WI38 (cell line): ENCODE data around the gene OPCML.

Source experiments
- H3K4me3 ChIP-seq: 2 replicates; pipeline ENCODE4 v1.5.1; 2011; ENCODE audit warnings: low read depth, mild to moderate bottlenecking, control low read depth, low read length
- TF ChIP-seq, protein P1 (sequence below): IDR thresholded peaks from 2 replicates; pipeline ENCODE4 v1.5.1; 2012; ENCODE audit warnings: low read depth, mild to moderate bottlenecking, control low read depth, low read length

The OPCML gene

GRCh38 chr11:132971351-132971750 lies 561.0 kb downstream of the OPCML start:
- no peak overlapping the region for H3K4me3 ChIP-seq
- TF ChIP-seq, protein P1, sequence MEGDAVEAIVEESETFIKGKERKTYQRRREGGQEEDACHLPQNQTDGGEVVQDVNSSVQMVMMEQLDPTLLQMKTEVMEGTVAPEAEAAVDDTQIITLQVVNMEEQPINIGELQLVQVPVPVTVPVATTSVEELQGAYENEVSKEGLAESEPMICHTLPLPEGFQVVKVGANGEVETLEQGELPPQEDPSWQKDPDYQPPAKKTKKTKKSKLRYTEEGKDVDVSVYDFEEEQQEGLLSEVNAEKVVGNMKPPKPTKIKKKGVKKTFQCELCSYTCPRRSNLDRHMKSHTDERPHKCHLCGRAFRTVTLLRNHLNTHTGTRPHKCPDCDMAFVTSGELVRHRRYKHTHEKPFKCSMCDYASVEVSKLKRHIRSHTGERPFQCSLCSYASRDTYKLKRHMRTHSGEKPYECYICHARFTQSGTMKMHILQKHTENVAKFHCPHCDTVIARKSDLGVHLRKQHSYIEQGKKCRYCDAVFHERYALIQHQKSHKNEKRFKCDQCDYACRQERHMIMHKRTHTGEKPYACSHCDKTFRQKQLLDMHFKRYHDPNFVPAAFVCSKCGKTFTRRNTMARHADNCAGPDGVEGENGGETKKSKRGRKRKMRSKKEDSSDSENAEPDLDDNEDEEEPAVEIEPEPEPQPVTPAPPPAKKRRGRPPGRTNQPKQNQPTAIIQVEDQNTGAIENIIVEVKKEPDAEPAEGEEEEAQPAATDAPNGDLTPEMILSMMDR: no peak

DNA sequence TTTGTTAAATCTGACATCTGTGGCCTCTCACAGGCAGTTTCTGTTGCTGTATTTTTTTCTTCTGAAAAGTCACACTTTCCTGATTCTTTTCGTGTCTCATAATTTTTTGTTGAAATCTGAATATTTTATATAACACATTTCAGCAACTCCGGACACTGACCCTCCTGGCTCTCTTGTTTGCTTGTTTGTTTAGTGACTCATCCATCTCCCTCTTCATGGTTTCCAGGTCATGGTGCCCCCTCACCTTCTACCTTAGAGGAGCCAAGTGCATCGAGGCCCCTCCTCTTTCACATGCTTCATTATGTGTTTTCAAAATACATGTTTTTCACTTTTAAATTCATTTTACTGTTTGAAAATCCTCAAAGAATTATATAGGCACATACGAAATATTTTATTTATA lies 562.4 kb downstream of the OPCML start:
- H3K4me3 ChIP-seq: no peak overlapping the region
- TF ChIP-seq, protein P1: no peak

DNA sequence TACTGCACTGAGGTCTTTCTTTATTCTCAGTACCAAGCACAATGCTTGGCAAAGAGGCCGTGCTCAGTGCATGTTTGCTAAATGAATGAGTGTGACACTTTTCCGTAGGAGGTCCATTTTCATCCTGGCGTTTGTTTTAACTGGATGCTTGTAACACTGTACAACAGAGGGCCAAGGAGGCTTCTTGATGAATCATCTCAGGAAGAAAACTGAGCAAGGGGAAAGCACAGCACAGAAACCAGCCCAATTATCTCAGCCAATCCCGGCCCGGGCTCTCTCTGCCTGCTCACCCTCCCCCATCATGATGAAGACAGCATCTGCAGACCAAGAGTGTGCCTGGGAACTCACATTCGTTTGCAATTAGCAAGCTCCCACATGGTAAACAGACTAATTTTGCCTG lies 570.3 kb downstream of the OPCML start:
- H3K4me3 ChIP-seq: no peak overlapping the region
- TF ChIP-seq, protein P1: no peak

DNA sequence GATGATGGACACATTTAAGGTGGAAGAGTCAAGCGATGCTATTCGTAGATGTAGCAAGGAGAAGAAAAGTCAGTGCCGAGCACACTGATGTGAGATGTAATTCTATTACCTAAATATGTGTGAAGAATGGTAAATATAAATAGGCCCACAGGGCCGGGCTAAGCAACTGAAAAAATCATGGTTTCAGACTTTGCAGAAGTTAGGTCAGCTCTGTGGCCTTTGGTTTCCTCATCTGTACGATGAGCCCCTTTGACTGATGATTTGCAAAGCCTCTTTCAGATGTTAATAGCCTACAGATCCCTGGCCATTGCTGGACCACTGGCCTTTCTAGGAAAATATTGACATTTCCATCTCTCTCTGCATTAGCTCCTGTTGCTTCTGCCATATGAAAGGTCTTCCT lies 570.8 kb downstream of the OPCML start:
- TF ChIP-seq, protein P1: no peak

DNA sequence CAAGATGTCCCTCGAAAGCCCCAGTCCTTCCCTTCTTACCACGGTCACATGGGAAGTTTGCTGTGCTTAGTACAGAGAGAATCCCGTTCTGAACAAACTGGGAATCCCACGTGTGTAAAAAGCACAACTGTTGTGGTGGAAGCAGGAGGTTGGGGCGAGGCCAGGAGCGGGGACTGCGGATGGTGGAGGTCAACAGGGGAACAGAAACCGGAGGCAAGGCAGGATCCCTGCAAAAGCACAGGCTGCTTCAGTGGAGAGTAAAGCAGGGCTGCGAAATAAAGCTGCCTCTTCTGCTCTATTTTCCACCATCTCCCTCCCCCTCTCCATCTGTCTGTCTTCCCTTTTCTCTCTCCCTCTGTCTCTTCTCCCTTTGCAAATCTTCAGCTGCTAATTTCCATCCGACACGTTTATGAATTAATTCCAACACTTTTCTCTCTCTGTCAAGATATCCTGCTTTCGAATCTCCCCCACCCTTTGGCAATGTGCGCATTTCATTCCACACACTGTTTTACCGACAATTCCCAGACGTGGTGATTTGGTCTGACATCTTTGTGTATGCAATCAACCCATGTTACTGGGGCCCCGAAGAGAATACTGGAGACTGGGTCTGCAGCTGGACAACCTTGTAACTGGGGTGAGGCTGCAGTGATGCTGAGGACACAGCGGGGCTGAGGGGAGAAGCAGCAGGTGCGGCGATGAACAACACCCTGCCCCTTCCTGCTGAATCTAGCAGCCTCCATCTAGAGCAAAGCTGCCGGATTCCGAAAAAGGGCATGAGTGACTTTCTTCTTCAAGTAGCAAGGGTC lies 571.8 kb downstream of the OPCML start:
- TF ChIP-seq, protein P1: no peak

More for the DNA sequence above, 570.8 kb downstream of the OPCML start:
- no peak overlapping the region for H3K4me3 ChIP-seq

DNA sequence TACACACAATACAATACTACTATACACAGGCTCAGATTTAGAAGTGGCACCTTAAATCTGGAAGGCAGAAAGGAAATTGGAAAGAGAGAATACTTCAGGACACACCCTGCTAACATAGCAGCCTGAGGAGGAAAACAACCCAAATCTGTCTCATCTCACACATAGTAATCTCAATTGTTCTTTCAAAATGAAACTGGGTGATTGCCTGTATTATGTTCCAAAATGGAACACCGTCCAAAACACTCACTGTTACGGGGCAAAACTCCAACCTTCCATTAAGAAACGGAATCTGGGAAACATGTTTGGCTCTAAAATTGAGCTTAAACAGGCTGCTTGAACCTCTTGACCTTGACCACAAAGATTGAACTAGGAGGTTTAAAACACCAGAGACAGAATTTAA lies 572.6 kb downstream of the OPCML start:
- TF ChIP-seq, protein P1: no peak
- H3K4me3 ChIP-seq: no peak overlapping the region

More for the DNA sequence above, 571.8 kb downstream of the OPCML start:
- no peak overlapping the region for H3K4me3 ChIP-seq

GRCh38 chr11:132957881-132958280 lies 574.4 kb downstream of the OPCML start:
- no peak overlapping the region for H3K4me3 ChIP-seq
- TF ChIP-seq, protein P1: no peak
